GM19455 (cell line): Measurements from ENCODE around the gene RAD51D.
"Not testable (repeated sequence)": the region's sequence is repeated elsewhere in the genome, so short reads cannot be mapped to it uniquely, and the experiment has no call there.

Experiments used
- ATAC-seq: cut with Tn5 transposase; IDR thresholded peaks from one replicate; pipeline ENCODE4 v1.9.1; 2021; ENCODE audit not compliant: unreplicated experiment

Gene RAD51D

GRCh38 chr17:35119370-35120165 lies at the start of gene RAD51D:
TSS of gene RAD51D (minus strand) at chr17:35119860. CDS start at chr17:35119613, 247 bp downstream.
- ATAC-seq = peak; percentile 81

GRCh38 chr17:35167666-35168065 lies 48.0 kb upstream of the RAD51D start:
- no peak for ATAC-seq

GRCh38 chr17:35167046-35167445 lies 47.4 kb upstream of the RAD51D start:
- no peak for ATAC-seq

- no peak for ATAC-seq
Measured at GRCh38 chr17:35166526-35166925, 46.9 kb upstream of the RAD51D start.

- ATAC-seq = no peak
Measured at GRCh38 chr17:35164716-35165115, 45.1 kb upstream of the RAD51D start.

GRCh38 chr17:35163886-35164285 lies 44.2 kb upstream of the RAD51D start:
- ATAC-seq = no peak

- ATAC-seq = no peak
Measured at GRCh38 chr17:35162755-35163154, 43.1 kb upstream of the RAD51D start.

- no peak for ATAC-seq
Measured at GRCh38 chr17:35161281-35161761, 41.7 kb upstream of the RAD51D start.

- ATAC-seq = no peak
Measured at GRCh38 chr17:35160354-35161201, 40.9 kb upstream of the RAD51D start.

- ATAC-seq = no peak
Measured at GRCh38 chr17:35159940-35160339, 40.3 kb upstream of the RAD51D start.

GRCh38 chr17:35155246-35155645 lies 35.6 kb upstream of the RAD51D start:
- ATAC-seq = no peak

GRCh38 chr17:35154196-35155165 lies 34.8 kb upstream of the RAD51D start:
- ATAC-seq = no peak

GRCh38 chr17:35152421-35153140 lies 32.9 kb upstream of the RAD51D start:
- no peak for ATAC-seq

GRCh38 chr17:35151080-35151479 lies 31.4 kb upstream of the RAD51D start:
- ATAC-seq = not testable (repeated sequence)

GRCh38 chr17:35149941-35150340 lies 30.3 kb upstream of the RAD51D start:
- ATAC-seq = no peak

GRCh38 chr17:35148144-35148543 lies 28.5 kb upstream of the RAD51D start:
- no peak for ATAC-seq

- ATAC-seq = no peak
Measured at GRCh38 chr17:35147375-35147905, 27.8 kb upstream of the RAD51D start, which contains the start of gene UNC45B. TSS of gene UNC45B (plus strand) at chr17:35147817. CDS start at chr17:35148264, 447 bp downstream.

- ATAC-seq = no peak
Measured at GRCh38 chr17:35146214-35146833, 26.7 kb upstream of the RAD51D start.

GRCh38 chr17:35144840-35145239 lies 25.2 kb upstream of the RAD51D start:
- ATAC-seq = no peak
